HEK293 (cell line): ENCODE data around the gene KREMEN1.

ENCODE experiments used
- CTCF ChIA-PET: fragments of 350-600 bp; formaldehyde crosslinking; extraction: SDS; loops from one replicate; lab custom pipeline; 2021; ENCODE audit warnings: antibody characterized with exemption; lab: Yijun Ruan, JAX
- POLR2A ChIA-PET: fragments of 300-600 bp; formaldehyde crosslinking; extraction: SDS; loops from one replicate; lab custom pipeline; 2020; ENCODE audit warnings: antibody characterized with exemption, inconsistent platforms; lab: Yijun Ruan, JAX
- H3K27ac ChIP-seq: fragments of 200-500 bp; sonication (Bioruptor generic); 2 replicates; pipeline ENCODE4 v1.5.1; 2014; ENCODE audit warnings: low read depth, low read length, control low read depth, inconsistent platforms; ENCODE audit errors: extremely low read depth
- H3K36me3 ChIP-seq, 2 experiments: fragments of 200-500 bp in 1 of 2; sonication (Bioruptor generic) in 1 of 2; 1 replicate in 1 of 2; 2 replicates in 1 of 2; pipeline ENCODE4 v1.5.1; 2014 to 2017; ENCODE audit warnings: inconsistent platforms in 2 of 2, low read length in 2 of 2; ENCODE audit not compliant: control insufficient read depth in 2 of 2, insufficient read depth in 1 of 2
- H3K4me1 ChIP-seq: fragments of 200-500 bp; sonication (Bioruptor generic); 2 replicates; pipeline ENCODE4 v1.5.1; 2014; ENCODE audit warnings: mild to moderate bottlenecking, low read length, inconsistent platforms; ENCODE audit not compliant: control insufficient read depth, insufficient read depth
- H3K4me3 ChIP-seq: 2 replicates; pipeline ENCODE4 v1.5.1; 2011; ENCODE audit warnings: low read depth, mild to moderate bottlenecking, control low read depth, low read length, moderate library complexity
- H3K9me3 ChIP-seq: fragments of 200-500 bp; sonication (Bioruptor generic); 2 replicates; pipeline ENCODE4 v1.5.1; 2014; ENCODE audit warnings: low read depth, low read length, inconsistent platforms; ENCODE audit not compliant: control insufficient read depth, insufficient read depth
- AEBP2 ChIP-seq: fragments of 450-650 bp; formaldehyde crosslinking; IDR thresholded peaks from 2 replicates; pipeline ENCODE4 v1.5.1; 2016; ENCODE audit warnings: missing biosample characterization, missing genetic modification characterization, borderline replicate concordance
- GLIS1 ChIP-seq: fragments of 450-650 bp; formaldehyde crosslinking; IDR thresholded peaks from 2 replicates; pipeline ENCODE4 v1.5.1; 2016; ENCODE audit warnings: missing biosample characterization, missing genetic modification characterization
- HOXD13 ChIP-seq: sonication (generic); formaldehyde crosslinking; IDR thresholded peaks from 2 replicates; pipeline ENCODE4 v1.8.0; 2022; ENCODE audit warnings: missing genetic modification reagents, borderline replicate concordance
- KLF10 ChIP-seq: fragments of 450-650 bp; IDR thresholded peaks from 2 replicates; pipeline ENCODE4 v1.5.1; 2018; ENCODE audit warnings: missing biosample characterization, mild to moderate bottlenecking, missing genetic modification characterization
- KLF17 ChIP-seq: fragments of 450-650 bp; formaldehyde crosslinking; IDR thresholded peaks from 2 replicates; pipeline ENCODE4 v1.5.1; 2016; ENCODE audit warnings: missing biosample characterization, missing genetic modification characterization
- OSR2 ChIP-seq: fragments of 450-650 bp; formaldehyde crosslinking; IDR thresholded peaks from 2 replicates; pipeline ENCODE4 v1.5.1; 2016; ENCODE audit warnings: missing biosample characterization, missing genetic modification characterization
- PATZ1 ChIP-seq: fragments of 450-650 bp; formaldehyde crosslinking; IDR thresholded peaks from 2 replicates; pipeline ENCODE4 v1.5.1; 2016; ENCODE audit warnings: missing biosample characterization, missing genetic modification characterization
- PRDM1 ChIP-seq: fragments of 450-650 bp; formaldehyde crosslinking; IDR thresholded peaks from 2 replicates; pipeline ENCODE4; 2016; ENCODE audit warnings: missing biosample characterization, missing genetic modification characterization
- SCRT2 ChIP-seq: fragments of 450-650 bp; formaldehyde crosslinking; IDR thresholded peaks from 2 replicates; pipeline ENCODE4 v1.5.1; 2016; ENCODE audit warnings: missing biosample characterization, missing genetic modification characterization
- ZBTB26 ChIP-seq: fragments of 450-650 bp; formaldehyde crosslinking; optimal IDR thresholded peaks from 2 replicates; pipeline ENCODE3; 2016; ENCODE audit warnings: missing biosample characterization, mild to moderate bottlenecking, missing genetic modification characterization
- ZBTB7A ChIP-seq: fragments of 450-650 bp; formaldehyde crosslinking; IDR thresholded peaks from 2 replicates; pipeline ENCODE4 v1.5.1; 2016; ENCODE audit warnings: low read depth, missing biosample characterization, missing genetic modification characterization
- ZNF146 ChIP-seq: fragments of 450-650 bp; formaldehyde crosslinking; IDR thresholded peaks from 2 replicates; pipeline ENCODE4 v1.5.1; 2016; ENCODE audit warnings: missing biosample characterization, missing genetic modification characterization
- ZNF2 ChIP-seq: fragments of 450-650 bp; formaldehyde crosslinking; IDR thresholded peaks from 2 replicates; pipeline ENCODE4 v1.5.1; 2016; ENCODE audit warnings: missing biosample characterization, missing genetic modification characterization
- ZNF266 ChIP-seq: fragments of 450-650 bp; formaldehyde crosslinking; IDR thresholded peaks from 2 replicates; pipeline ENCODE4 v1.5.1; 2016; ENCODE audit warnings: missing biosample characterization, missing genetic modification characterization, low read depth
- ZNF280D ChIP-seq: fragments of 450-650 bp; formaldehyde crosslinking; IDR thresholded peaks from 2 replicates; pipeline ENCODE4 v1.5.1; 2016; ENCODE audit warnings: missing biosample characterization, missing genetic modification characterization
- ZNF292 ChIP-seq: fragments of 450-650 bp; formaldehyde crosslinking; IDR thresholded peaks from 2 replicates; pipeline ENCODE4 v1.5.1; 2016; ENCODE audit warnings: low read depth, missing biosample characterization, missing genetic modification characterization, borderline replicate concordance
- ZNF350 ChIP-seq: fragments of 450-650 bp; formaldehyde crosslinking; IDR thresholded peaks from 2 replicates; pipeline ENCODE4 v1.5.0; 2017; ENCODE audit warnings: missing biosample characterization, mild to moderate bottlenecking, missing genetic modification characterization
- ZNF521 ChIP-seq: fragments of 450-650 bp; formaldehyde crosslinking; IDR thresholded peaks from 2 replicates; pipeline ENCODE4 v1.5.1; 2017; ENCODE audit warnings: missing biosample characterization, mild to moderate bottlenecking, missing genetic modification characterization
- ZNF600 ChIP-seq: fragments of 450-650 bp; formaldehyde crosslinking; IDR thresholded peaks from 2 replicates; pipeline ENCODE4 v1.5.1; 2016; ENCODE audit warnings: missing biosample characterization, missing genetic modification characterization
- ZNF747 ChIP-seq: fragments of 450-650 bp; formaldehyde crosslinking; IDR thresholded peaks from 2 replicates; pipeline ENCODE4 v1.5.1; 2016; ENCODE audit warnings: missing biosample characterization, missing genetic modification characterization
- ZNF792 ChIP-seq: fragments of 450-650 bp; formaldehyde crosslinking; IDR thresholded peaks from 2 replicates; pipeline ENCODE4 v1.5.1; 2016; ENCODE audit warnings: missing biosample characterization, missing genetic modification characterization
- ZXDB ChIP-seq: fragments of 450-650 bp; formaldehyde crosslinking; IDR thresholded peaks from 2 replicates; pipeline ENCODE4 v1.5.1; 2016; ENCODE audit warnings: missing biosample characterization, missing genetic modification characterization

The KREMEN1 gene

GRCh38 chr22:29049655-29050263, 23.1 kb upstream of the KREMEN1 start:
- no peaks in the 10 kb centered on the region for H3K9me3 ChIP-seq
- POLR2A ChIA-PET = no interaction called here
- peaks cover 14 to 61% of the 10 kb centered on the region in 2 experiments; a peak in 2 of 3 replicates for H3K36me3 ChIP-seq
- TF ChIP-seq ZBTB26 (tag by site-specific recombination) = no peak
- 0 out of 2 replicates have a peak, but pooled peaks have one; percentile 14 for TF ChIP-seq OSR2 (tag by site-specific recombination)
- no peak for TF ChIP-seq ZBTB7A (tag by site-specific recombination)
- TF ChIP-seq ZNF792 (tag by site-specific recombination) = no peak
- no peaks in the 10 kb centered on the region for H3K4me1 ChIP-seq
- CTCF ChIA-PET = interaction anchor here (0.5 to 1.2 kb wide), 2 partner anchors 9 to 44 kb away, joined by 3 to 6 read pairs; no protein-coding TSS in a partner anchor
- H3K4me3 ChIP-seq = no peak overlapping the region
- H3K27ac ChIP-seq = no peak overlapping the region

- no peak overlapping the region for H3K4me3 ChIP-seq
- ChIA-PET POLR2A (no interaction called here), CTCF (interaction anchor here (0.5 to 1.2 kb wide), 2 partner anchors 10 to 45 kb away, joined by 3 to 6 read pairs; no protein-coding TSS in a partner anchor)
- no peaks in the 10 kb centered on the region for H3K9me3 ChIP-seq
- H3K36me3 ChIP-seq = peaks cover 9 to 57% of the 10 kb centered on the region in 2 experiments; a peak in 2 of 3 replicates
- TF ChIP-seq ZBTB7A (tag by site-specific recombination) (no peak), KLF10 (no peak), ZNF2 (tag by site-specific recombination) (no peak), ZNF292 (tag by site-specific recombination) (no peak), ZNF521 (no peak), HOXD13 (CRISPR knock-in tag) (no peak), ZNF747 (tag by site-specific recombination) (no peak), ZXDB (tag by site-specific recombination) (no peak), ZNF600 (tag by site-specific recombination) (no peak), KLF17 (no peak), AEBP2 (tag by site-specific recombination) (no peak), GLIS1 (tag by site-specific recombination) (no peak), PRDM1 (tag by site-specific recombination) (no peak), SCRT2 (no peak), ZNF280D (tag by site-specific recombination) (no peak), ZNF146 (no peak), PATZ1 (tag by site-specific recombination) (no peak), ZNF266 (tag by site-specific recombination) (no peak), ZNF350 (tag by site-specific recombination) (no peak)
- H3K27ac ChIP-seq = no peak overlapping the region
- H3K4me1 ChIP-seq = peaks cover 7% of the 10 kb centered on the region
Observed at GRCh38 chr22:29050457-29050856, 22.4 kb upstream of the KREMEN1 start.
